GM19023 (cell line): Measurements from ENCODE around the gene RNF151.
"Not testable (repeated sequence)": the region's sequence is repeated elsewhere in the genome, so short reads cannot be mapped to it uniquely, and the experiment has no call there.

ENCODE experiments used
- ATAC-seq: cut with Tn5 transposase; IDR thresholded peaks from one replicate; pipeline ENCODE4 v1.9.1; 2021; ENCODE audit warnings: mild to moderate bottlenecking, moderate library complexity; ENCODE audit not compliant: unreplicated experiment

RNF151 gene

DNA sequence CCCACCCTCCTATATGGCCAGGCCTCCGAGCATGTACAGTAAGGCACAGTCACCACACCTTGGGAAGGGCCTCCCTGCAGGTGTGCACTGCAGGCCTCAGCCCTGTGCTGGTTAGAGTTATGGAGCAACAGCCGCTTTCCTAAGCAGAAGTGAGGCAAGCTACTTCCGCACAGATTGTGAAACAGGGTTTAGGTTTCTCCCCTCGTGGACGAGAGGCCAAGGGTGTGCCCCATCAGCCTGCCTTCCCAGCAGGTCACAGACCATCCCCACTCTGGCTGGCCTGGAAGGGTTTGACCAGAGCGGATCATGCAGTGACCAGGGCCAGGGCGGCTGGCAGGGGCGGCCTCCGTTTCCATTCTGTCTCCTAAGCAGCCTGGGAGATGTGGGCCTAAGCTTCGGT, 28.3 kb upstream of the RNF151 start:
- ATAC-seq: no peak

DNA sequence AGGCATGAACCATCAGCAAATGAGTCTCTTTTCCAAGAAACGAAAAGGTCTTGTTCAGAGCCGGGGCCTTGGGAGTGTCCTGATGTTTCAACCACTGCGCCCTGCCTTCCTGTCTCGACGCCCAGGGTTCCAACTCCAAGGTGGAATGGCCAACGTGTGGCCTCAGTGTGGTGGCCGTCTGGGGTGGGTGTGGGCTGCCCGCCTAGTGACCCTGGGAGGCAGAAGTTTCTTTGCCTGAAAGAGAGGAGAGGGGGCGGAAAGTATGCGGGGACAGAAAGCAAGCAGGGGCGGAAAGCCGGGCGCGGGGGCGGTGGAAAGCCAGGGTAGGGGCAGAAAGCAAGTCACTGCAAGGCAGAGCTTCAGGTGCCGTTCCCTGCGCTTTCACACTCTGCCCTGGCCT, 27.7 kb upstream of the RNF151 start:
- ATAC-seq: no peak

DNA sequence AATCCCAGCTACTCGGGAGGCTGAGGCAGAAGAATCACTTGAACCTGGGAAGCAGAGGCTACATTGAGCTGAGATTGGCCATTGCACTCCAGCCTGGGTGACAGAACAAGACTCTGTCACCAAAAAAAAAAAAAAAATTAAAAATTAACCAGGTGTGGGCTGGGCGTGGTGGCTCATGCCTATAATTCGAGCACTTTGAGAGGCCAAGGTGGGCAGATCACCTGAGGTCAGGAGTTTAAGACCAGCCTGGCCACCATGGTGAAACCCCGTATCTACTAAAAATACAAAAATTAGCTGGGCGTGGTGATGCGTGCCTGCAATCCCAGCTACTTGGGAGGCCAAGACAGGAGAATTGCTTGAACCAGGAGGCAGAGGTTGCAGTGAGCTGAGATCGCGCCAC, 26.8 kb upstream of the RNF151 start:
- ATAC-seq: not testable (repeated sequence)

- no peak for ATAC-seq
These were observed 26.1 kb upstream of the RNF151 start for GRCh38 chr16:1940273-1941161.

DNA sequence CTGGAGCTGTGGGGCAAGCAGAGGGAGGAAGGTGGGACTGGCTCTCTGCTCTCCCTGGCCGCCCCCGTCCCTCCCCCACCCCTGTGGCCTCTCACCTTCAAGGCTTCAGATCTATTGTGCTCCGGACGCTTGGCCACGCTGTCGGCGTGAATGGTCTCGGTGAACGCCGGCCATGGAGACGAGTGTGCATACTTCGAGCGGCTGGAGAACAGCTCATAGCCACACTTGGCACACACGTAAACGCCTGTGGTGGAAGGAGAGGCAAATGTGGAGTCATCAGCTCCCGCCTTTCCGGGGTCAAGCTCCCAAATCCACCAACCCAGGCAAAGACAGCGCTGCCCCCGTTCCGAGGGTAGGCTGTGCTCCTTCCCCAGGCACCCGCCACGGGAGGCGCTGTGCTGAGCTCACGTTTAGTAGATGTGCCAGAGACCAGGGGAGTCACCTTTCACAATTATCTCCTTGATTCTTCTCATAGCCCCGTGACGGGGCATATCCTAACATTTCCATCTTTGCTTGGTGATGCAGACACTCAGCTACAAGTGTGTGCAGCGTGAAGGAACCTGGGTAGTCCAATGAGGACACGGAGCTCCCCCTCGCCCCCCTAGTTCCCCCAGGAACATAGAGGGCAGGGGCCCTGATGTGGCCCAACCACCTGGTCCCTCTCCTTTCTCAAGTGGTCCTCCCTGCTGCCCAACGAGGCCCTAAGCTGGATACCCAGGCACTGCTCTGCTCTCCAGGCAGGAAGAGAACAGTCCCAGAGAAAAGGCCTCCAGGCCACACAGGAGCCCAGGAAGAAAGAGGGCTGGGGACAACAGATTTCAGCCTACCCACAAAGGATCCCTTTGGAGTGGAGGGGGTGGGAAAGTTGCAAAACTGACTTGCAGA, 25.3 kb upstream of the RNF151 start:
- no peak for ATAC-seq

- ATAC-seq: no peak
These were observed 24.4 kb upstream of the RNF151 start for GRCh38 chr16:1942047-1942809.

DNA sequence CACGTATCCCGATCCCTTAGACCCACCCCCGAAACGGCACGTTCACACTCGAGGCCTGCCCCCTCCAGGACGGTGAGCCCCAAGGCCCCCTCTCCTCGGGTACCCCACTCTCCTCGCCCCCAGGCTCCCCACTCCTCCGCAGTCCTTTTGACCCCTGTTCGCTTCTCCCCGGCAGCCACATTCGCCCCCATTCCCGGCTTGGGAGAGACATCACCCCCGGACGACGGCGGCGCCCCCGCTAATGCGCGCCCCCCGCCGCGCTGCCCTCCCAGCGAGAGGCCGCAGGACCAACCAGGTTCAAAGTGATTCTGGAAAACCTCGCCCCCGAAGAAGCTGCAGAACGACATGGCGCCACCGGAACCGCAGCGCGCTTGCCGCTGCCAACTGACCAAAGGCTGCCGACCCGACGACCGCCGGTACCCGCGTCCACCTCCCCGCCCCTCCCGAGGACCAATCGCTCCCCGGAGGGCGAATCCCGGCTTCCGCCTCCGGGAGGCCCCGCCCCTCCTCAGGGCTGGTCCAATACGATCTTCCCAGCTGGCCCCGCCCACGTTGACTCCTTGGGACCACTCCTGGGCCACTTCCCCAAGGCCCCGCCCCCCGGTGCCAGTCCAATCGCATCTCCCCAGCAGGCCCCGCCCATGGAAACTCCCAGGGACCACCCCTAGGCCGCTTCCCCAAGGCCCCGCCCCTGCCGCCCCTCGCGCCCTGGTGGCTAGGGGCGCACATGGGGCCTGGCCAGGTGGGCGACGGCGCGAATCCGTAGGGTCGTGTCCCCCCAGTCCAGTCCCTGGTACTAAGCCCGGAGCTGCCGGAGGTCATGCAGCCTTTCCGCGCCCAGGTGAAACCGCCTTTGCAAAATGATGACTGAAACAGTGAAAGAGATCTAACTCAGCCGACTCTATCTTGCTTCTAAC, 23.6 kb upstream of the RNF151 start, which contains the start of gene MSRB1:
MSRB1 (minus strand) TSS at position 390 of the 917 bp plus-strand sequence; CDS start at position 347, 43 bp downstream.
- ATAC-seq: peak; percentile 94

DNA sequence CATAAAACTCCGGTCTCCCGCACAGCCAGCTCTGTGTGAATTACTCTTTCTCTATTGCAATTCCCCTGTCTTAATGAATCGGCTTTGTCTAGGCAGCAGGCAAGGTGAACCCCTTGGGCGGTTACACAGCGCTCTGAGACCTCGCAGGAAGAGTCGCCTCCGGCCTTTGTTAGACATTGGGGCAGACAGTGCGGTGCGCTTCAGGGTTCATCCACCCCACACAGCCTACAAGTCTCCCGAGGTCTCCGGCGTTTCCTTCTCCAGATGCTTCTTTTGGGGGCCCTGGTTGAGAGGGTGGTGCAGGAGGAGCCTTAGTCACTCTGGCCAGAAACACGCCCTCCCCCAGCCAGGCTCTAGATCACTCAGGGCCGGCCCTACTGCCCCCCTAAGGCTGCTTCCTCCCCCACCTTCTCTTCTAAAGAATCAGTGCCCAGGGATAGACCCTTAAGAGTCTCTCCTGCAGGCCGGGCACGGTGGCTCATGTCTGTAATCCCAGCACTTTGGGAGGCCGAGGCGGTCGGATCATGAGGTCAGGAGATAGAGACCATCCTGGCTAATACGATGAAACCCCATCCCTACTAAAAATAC, 21.9 kb upstream of the RNF151 start:
- no peak for ATAC-seq

GRCh38 chr16:1945559-1946391, 20.9 kb upstream of the RNF151 start:
- no peak for ATAC-seq

DNA sequence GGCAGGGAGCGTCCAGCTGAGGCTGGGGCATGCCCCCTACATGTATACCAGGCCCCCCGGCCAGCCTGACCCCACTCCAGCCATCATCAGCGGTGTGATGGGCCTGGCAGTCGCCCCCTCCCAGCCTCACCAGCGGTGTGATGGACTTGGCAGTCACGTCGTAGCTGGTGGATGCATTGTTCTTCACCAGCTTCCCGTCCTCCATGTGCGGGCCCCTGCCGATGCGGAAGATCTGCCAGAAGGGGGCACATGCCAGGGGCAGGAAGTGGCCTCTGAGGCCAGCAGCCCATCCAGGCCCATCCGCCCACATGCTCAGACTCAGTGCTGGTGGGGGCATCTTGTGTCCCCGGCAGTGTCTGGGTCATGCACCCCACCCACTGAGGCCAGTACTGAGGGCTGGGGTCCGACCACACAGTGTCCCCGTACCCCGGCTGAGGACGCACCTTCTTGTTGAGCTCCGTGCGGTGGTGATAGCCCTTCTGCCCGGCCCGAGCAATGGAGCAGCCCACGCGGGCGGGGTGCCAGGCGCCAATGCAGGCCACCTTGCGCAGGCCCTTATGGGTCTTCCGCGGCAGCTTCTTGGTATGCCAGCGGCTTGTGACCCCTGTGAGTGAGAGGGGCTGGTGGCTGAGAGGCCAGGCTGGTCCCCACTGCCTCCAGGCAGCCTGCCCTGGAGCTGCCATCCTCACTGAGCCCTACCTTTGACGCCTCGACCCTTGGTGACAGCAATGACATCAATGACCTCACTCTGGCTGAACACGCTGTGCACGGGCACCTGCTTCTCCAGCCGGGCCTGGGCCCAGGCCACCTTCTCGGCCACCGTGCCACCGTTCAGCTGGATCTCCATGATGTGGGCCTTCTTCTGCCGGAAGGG, 19.9 kb upstream of the RNF151 start:
- no peak for ATAC-seq

- ATAC-seq: no peak
These were observed 19.3 kb upstream of the RNF151 start for GRCh38 chr16:1947369-1947670.

DNA sequence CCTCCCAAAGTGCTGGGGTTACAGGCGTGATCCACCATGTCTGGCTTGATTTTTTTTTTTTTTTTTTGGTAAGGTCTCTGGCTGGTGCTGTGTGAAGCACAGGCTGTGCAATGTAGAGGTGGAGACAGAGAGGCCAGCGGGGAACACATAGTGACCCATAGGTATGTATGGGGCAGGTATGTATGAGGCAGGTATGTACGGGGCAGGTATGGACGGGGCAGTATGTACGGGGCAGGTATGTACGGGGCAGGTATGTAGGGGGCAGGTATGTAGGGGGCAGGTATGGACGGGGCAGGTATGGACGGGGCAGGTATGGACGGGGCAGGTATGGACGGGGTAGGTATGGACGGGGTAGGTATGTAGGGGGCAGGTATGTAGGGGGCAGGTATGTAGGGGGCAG, 17.1 kb upstream of the RNF151 start:
- ATAC-seq: no peak

GRCh38 chr16:1950047-1950446, 16.6 kb upstream of the RNF151 start:
- ATAC-seq: no peak

- ATAC-seq: no peak
These were observed 16.1 kb upstream of the RNF151 start for GRCh38 chr16:1950559-1950958.

DNA sequence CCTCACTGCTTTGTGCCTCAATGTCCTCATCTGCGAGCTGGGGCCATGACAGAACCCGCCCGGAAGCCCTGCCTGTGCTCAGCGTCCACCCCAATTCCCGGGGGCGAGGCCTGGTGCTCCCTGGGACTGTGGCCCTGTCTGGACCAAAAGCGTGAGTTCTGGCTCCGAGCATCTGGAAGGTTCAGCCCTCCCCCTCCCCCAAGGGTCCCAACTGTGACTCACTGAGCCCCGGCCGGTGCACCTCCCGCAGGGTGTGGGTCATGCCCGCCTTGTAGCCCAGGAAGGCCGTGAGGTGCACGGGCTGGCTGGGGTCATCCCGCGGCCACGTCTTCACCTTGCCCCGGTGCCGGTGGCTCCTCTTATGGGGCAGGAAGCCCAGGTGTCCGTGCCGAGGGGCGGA, 12.9 kb upstream of the RNF151 start:
- ATAC-seq: no peak

- not testable (repeated sequence) for ATAC-seq
These were observed 9.1 kb upstream of the RNF151 start for GRCh38 chr16:1957434-1958142.

DNA sequence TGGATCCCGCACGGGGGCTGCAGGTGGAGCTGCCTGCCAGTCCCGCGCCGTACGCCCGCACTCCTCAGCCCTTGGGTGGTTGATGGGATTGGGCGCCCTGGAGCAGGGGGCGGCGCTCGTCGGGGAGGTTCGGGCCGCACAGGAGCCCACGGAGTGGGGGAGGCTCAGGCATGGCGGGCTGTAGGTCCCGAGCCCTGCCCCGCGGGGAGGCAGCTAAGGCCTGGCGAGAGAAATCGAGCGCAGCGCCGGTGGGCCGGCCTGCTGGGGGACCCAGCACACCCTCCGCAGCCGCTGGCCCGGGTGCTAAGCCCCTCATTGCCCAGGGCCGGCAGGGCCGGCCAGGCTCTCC, 8.5 kb upstream of the RNF151 start:
- ATAC-seq: not testable (repeated sequence)
